HG03025 (cell line): ENCODE data around the gene HOATZ.

Source experiments
- ATAC-seq: cut with Tn5 transposase; IDR thresholded peaks from one replicate; pipeline ENCODE4 v1.9.1; 2021; ENCODE audit warnings: mild to moderate bottlenecking, moderate library complexity; ENCODE audit not compliant: unreplicated experiment, low FRiP score

Gene HOATZ

GRCh38 chr11:111514216-111515031 is at the start of gene HOATZ:
Gene HOATZ, plus strand, starts transcription at chr11:111514778. Its CDS starts 7 bp downstream, at chr11:111514785.
- ATAC-seq = no peak

GRCh38 chr11:111465400-111465799 is 49.2 kb upstream of the HOATZ start:
- no peak for ATAC-seq

GRCh38 chr11:111466615-111467014 is 48.0 kb upstream of the HOATZ start:
- ATAC-seq = no peak

- no peak for ATAC-seq
Measured at GRCh38 chr11:111469200-111469599, 45.4 kb upstream of the HOATZ start.

- ATAC-seq = no peak
Measured at GRCh38 chr11:111472228-111472627, 42.4 kb upstream of the HOATZ start.

GRCh38 chr11:111474432-111474831 is 40.1 kb upstream of the HOATZ start:
- no peak for ATAC-seq

GRCh38 chr11:111476366-111476765 is 38.2 kb upstream of the HOATZ start:
- ATAC-seq = no peak

- ATAC-seq = no peak
Measured at GRCh38 chr11:111476956-111477355, 37.6 kb upstream of the HOATZ start.

- no peak for ATAC-seq
Measured at GRCh38 chr11:111477898-111478297, 36.7 kb upstream of the HOATZ start.

- no peak for ATAC-seq
Measured at GRCh38 chr11:111479666-111480065, 34.9 kb upstream of the HOATZ start.

GRCh38 chr11:111483431-111483830 is 31.1 kb upstream of the HOATZ start:
- ATAC-seq = no peak

GRCh38 chr11:111490496-111490895 is 24.1 kb upstream of the HOATZ start:
- no peak for ATAC-seq

GRCh38 chr11:111494040-111494439 is 20.5 kb upstream of the HOATZ start:
- ATAC-seq = no peak

- ATAC-seq = no peak
Measured at GRCh38 chr11:111499483-111499882, 15.1 kb upstream of the HOATZ start.

GRCh38 chr11:111500481-111500880 is 14.1 kb upstream of the HOATZ start:
- no peak for ATAC-seq

GRCh38 chr11:111502611-111503010 is 12.0 kb upstream of the HOATZ start:
- ATAC-seq = no peak

- no peak for ATAC-seq
Measured at GRCh38 chr11:111510311-111510710, 4.3 kb upstream of the HOATZ start.

GRCh38 chr11:111512296-111513239 is 2.0 kb upstream of the HOATZ start, which contains the start of gene BTG4:
Gene BTG4, minus strand, starts transcription at chr11:111512386. Its CDS starts 13,610 bp downstream, at chr11:111498776.
- no peak for ATAC-seq

GRCh38 chr11:111513240-111513605 is 1.4 kb upstream of the HOATZ start:
- no peak for ATAC-seq

- no peak for ATAC-seq
Measured at GRCh38 chr11:111515591-111515990, 1.0 kb downstream of the HOATZ start.

- ATAC-seq = no peak
Measured at GRCh38 chr11:111518668-111519067, 4.1 kb downstream of the HOATZ start.
